ENCODE data around the gene PSTK. TPM values are rescaled to one million over a fixed set of nuclear protein-coding genes. Genes with fewer than 3 reads are reported as not detected.

PSTK gene
- total and polyA plus RNA-seq, 2 of the 13 experiments (the other 11 are each of a cell fraction or from before 2014, with no cell fraction given): 8.2 to 9.3 TPM

DNA sequence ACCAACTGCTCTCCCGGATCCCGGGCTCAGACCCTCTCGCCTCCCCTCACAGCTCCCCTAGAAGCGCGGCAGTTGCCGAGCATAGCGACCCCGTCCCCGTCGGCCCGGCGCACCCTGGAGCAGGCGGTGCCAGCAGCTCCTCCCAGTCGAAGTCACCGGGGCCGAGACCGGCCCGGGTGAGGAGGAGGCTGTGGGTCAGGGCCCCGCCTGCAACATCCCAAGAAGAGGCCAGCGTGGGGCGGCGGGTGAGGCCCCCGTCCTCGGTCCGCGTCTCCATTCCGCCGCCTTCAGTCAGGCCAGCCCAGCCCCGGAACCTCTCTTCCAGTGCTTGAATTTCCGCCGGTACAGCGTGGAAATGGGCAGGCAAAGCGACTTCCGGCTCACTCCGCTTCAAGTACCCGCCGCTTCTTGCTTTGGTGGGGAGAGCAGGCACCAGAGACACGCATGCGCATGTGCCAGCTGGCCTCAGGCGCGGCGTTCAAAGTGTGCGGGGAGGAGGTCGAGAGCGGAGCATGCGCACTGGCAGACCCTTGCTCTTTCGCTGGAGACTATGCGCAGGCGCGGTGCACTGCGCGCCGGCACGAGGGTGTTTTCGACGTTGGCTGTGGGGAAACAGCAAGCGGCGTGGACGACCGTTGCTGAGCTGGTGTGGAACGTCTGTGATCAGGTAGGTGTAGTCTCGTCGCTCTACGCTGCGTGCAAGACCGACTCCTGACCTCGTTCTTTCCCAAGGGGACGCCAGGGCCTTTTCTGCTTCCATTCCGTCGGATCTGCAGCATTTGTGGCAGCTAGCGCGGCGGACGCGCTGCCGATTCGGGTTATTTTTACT is 26.1 kb upstream of the PSTK start, which contains the start of gene C10orf88 (continued):
- TF ChIP-seq ZNF383 (CRISPR knock-in tag; IDR thresholded peaks at IDR 0.05; ENCODE audit: borderline replicate concordance) (peak; percentile 86; the same call in 1 of the 2 replicates), ZNF350 (CRISPR knock-in tag; IDR thresholded peaks at IDR 0.05; ENCODE audit: borderline replicate concordance, low read depth) (peak; percentile 91), BCL6 (CRISPR knock-in tag; IDR thresholded peaks at IDR 0.05) (peak; percentile 50), RFXANK (CRISPR knock-in tag; IDR thresholded peaks at IDR 0.05) (0 out of 2 replicates have a peak, but pooled peaks have one; percentile 38), ZNF180 (CRISPR knock-in tag; IDR thresholded peaks at IDR 0.05; ENCODE audit: borderline replicate concordance, low read depth) (no peak), ZNF781 (CRISPR knock-in tag; IDR thresholded peaks at IDR 0.05; ENCODE audit: borderline replicate concordance, not compliant biosample characterization) (peak; percentile 96), MIXL1 (CRISPR knock-in tag; IDR thresholded peaks at IDR 0.05) (peak; percentile 86), CBX2 (IDR thresholded peaks at IDR 0.05; ENCODE audit: low read depth, low read length) (no peak), CBX2 (CRISPR knock-in tag; IDR thresholded peaks at IDR 0.05; ENCODE audit: low read depth) (no peak), DMTF1 (CRISPR knock-in tag; IDR thresholded peaks at IDR 0.05) (no peak), ATRX (CRISPR knock-in tag; IDR thresholded peaks at IDR 0.05; ENCODE audit: borderline replicate concordance) (no peak), ZNF547 (CRISPR knock-in tag; IDR thresholded peaks at IDR 0.05) (peak; percentile 89), NCOR1 (IDR thresholded peaks at IDR 0.05; ENCODE audit: borderline replicate concordance, low read length) (no peak), RCOR2 (CRISPR knock-in tag; IDR thresholded peaks at IDR 0.05) (peak; percentile 48; the same call in 1 of the 2 replicates)
- TF ChIP-seq, protein P1, sequence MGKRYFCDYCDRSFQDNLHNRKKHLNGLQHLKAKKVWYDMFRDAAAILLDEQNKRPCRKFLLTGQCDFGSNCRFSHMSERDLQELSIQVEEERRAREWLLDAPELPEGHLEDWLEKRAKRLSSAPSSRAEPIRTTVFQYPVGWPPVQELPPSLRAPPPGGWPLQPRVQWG (CRISPR knock-in tag; IDR thresholded peaks at IDR 0.05; ENCODE audit: borderline replicate concordance, low read depth): no peak
- TF ChIP-seq, protein P2, sequence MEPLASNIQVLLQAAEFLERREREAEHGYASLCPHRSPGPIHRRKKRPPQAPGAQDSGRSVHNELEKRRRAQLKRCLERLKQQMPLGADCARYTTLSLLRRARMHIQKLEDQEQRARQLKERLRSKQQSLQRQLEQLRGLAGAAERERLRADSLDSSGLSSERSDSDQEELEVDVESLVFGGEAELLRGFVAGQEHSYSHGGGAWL (CRISPR knock-in tag; IDR thresholded peaks at IDR 0.05): peak; percentile 92; the same call in 1 of the 2 replicates
- TF ChIP-seq, protein P3, sequence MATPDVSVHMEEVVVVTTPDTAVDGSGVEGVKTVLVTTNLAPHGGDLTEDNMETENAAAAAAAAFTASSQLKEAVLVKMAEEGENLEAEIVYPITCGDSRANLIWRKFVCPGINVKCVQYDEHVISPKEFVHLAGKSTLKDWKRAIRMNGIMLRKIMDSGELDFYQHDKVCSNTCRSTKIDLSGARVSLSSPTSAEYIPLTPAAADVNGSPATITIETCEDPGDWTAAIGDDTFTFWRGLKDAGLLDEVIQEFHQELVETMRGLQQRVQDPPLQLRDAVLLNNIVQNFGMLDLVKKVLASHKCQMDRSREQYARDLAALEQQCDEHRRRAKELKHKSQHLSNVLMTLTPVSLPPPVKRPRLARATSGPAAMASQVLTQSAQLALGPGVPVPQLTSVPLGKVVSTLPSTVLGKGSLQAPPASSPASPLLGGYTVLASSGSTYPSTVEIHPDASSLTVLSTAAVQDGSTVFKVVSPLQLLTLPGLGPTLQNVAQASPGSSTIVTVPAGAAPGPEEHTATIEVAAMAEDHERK (CRISPR knock-in tag; IDR thresholded peaks at IDR 0.05; ENCODE audit: low read depth): 0 out of 2 replicates have a peak, but pooled peaks have one; percentile 22
- TF ChIP-seq, protein P4, sequence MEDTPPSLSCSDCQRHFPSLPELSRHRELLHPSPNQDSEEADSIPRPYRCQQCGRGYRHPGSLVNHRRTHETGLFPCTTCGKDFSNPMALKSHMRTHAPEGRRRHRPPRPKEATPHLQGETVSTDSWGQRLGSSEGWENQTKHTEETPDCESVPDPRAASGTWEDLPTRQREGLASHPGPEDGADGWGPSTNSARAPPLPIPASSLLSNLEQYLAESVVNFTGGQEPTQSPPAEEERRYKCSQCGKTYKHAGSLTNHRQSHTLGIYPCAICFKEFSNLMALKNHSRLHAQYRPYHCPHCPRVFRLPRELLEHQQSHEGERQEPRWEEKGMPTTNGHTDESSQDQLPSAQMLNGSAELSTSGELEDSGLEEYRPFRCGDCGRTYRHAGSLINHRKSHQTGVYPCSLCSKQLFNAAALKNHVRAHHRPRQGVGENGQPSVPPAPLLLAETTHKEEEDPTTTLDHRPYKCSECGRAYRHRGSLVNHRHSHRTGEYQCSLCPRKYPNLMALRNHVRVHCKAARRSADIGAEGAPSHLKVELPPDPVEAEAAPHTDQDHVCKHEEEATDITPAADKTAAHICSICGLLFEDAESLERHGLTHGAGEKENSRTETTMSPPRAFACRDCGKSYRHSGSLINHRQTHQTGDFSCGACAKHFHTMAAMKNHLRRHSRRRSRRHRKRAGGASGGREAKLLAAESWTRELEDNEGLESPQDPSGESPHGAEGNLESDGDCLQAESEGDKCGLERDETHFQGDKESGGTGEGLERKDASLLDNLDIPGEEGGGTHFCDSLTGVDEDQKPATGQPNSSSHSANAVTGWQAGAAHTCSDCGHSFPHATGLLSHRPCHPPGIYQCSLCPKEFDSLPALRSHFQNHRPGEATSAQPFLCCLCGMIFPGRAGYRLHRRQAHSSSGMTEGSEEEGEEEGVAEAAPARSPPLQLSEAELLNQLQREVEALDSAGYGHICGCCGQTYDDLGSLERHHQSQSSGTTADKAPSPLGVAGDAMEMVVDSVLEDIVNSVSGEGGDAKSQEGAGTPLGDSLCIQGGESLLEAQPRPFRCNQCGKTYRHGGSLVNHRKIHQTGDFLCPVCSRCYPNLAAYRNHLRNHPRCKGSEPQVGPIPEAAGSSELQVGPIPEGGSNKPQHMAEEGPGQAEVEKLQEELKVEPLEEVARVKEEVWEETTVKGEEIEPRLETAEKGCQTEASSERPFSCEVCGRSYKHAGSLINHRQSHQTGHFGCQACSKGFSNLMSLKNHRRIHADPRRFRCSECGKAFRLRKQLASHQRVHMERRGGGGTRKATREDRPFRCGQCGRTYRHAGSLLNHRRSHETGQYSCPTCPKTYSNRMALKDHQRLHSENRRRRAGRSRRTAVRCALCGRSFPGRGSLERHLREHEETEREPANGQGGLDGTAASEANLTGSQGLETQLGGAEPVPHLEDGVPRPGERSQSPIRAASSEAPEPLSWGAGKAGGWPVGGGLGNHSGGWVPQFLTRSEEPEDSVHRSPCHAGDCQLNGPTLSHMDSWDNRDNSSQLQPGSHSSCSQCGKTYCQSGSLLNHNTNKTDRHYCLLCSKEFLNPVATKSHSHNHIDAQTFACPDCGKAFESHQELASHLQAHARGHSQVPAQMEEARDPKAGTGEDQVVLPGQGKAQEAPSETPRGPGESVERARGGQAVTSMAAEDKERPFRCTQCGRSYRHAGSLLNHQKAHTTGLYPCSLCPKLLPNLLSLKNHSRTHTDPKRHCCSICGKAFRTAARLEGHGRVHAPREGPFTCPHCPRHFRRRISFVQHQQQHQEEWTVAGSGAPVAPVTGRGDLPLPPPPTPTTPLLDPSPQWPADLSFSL (CRISPR knock-in tag; IDR thresholded peaks at IDR 0.05): no peak
